ENCODE data around the gene ADGRD1. TPM values are rescaled to one million over a fixed set of nuclear protein-coding genes. Genes with fewer than 3 reads are reported as not detected.

ADGRD1 gene
- total RNA-seq, 1 donor from 2014 or later: 99.5 TPM

GRCh38 chr12:131054345-131055092, 100.8 kb downstream of the ADGRD1 start:
- peaks cover 44% of the 10 kb centered on the region for H3K4me1 ChIP-seq
- H3K27me3 ChIP-seq (ENCODE audit: low read depth): no peaks in the 10 kb centered on the region
- no peak for DNase-seq
- H3K27ac ChIP-seq (replicated peaks): no peak overlapping the region
- H3K4me3 ChIP-seq: no peak overlapping the region
- TF ChIP-seq CTCF (IDR thresholded peaks at IDR 0.05; ENCODE audit: borderline replicate concordance): no peak
- no peaks in the 10 kb centered on the region for H3K36me3 ChIP-seq
- H3K9me3 ChIP-seq (replicated peaks): no peaks in the 10 kb centered on the region
- intact Hi-C loops (cut with micrococcal nuclease): no loop called here

- Histone ChIP-seq H3K4me1 (peaks cover 40% of the 10 kb centered on the region), H3K9me3 (replicated peaks) (no peaks in the 10 kb centered on the region), H3K36me3 (no peaks in the 10 kb centered on the region), H3K27me3 (ENCODE audit: low read depth) (no peaks in the 10 kb centered on the region), H3K4me3 (no peak overlapping the region), H3K27ac (replicated peaks) (peak overlapping the region; percentile 15)
- no peak for TF ChIP-seq CTCF (IDR thresholded peaks at IDR 0.05; ENCODE audit: borderline replicate concordance)
- DNase-seq: no peak
- intact Hi-C loops (cut with micrococcal nuclease): no loop called here
Measured at GRCh38 chr12:131055093-131055465, 101.4 kb downstream of the ADGRD1 start.

GRCh38 chr12:131055596-131056233, 102.0 kb downstream of the ADGRD1 start:
- Histone ChIP-seq H3K27me3 (ENCODE audit: low read depth) (no peaks in the 10 kb centered on the region), H3K4me3 (no peak overlapping the region), H3K36me3 (no peaks in the 10 kb centered on the region), H3K27ac (replicated peaks) (peak overlapping the region; percentile 15), H3K9me3 (replicated peaks) (no peaks in the 10 kb centered on the region), H3K4me1 (peaks cover 33% of the 10 kb centered on the region)
- DNase-seq: no peak
- no peak for TF ChIP-seq CTCF (IDR thresholded peaks at IDR 0.05; ENCODE audit: borderline replicate concordance)
- intact Hi-C loops (cut with micrococcal nuclease): no loop called here

- peaks cover 35% of the 10 kb centered on the region for H3K4me1 ChIP-seq
- H3K36me3 ChIP-seq: no peaks in the 10 kb centered on the region
- no peak overlapping the region for H3K27ac ChIP-seq (replicated peaks)
- H3K4me3 ChIP-seq: no peak overlapping the region
- H3K9me3 ChIP-seq (replicated peaks): no peaks in the 10 kb centered on the region
- intact Hi-C loops (cut with micrococcal nuclease): no loop called here
- no peaks in the 10 kb centered on the region for H3K27me3 ChIP-seq (ENCODE audit: low read depth)
- TF ChIP-seq CTCF (IDR thresholded peaks at IDR 0.05; ENCODE audit: borderline replicate concordance): no peak
- no peak for DNase-seq
Measured at GRCh38 chr12:131056626-131057025, 102.9 kb downstream of the ADGRD1 start.

- TF ChIP-seq CTCF (IDR thresholded peaks at IDR 0.05; ENCODE audit: borderline replicate concordance): no peak
- no peaks in the 10 kb centered on the region for H3K36me3 ChIP-seq
- DNase-seq: no peak
- H3K9me3 ChIP-seq (replicated peaks): no peaks in the 10 kb centered on the region
- intact Hi-C loops (cut with micrococcal nuclease): no loop called here
- H3K27me3 ChIP-seq (ENCODE audit: low read depth): no peaks in the 10 kb centered on the region
- H3K27ac ChIP-seq (replicated peaks): peak overlapping the region; percentile 71
- H3K4me3 ChIP-seq: no peak overlapping the region
- peaks cover 37% of the 10 kb centered on the region for H3K4me1 ChIP-seq
Measured at GRCh38 chr12:131057211-131057721, 103.6 kb downstream of the ADGRD1 start.

Data from left ventricle myocardium inferior (tissue), 1 donor.